PFSK-1 (cell line): Measurements from ENCODE around the gene C1orf159.

Source experiments
- FOXP2 ChIP-seq: optimal IDR thresholded peaks from 2 replicates; pipeline ENCODE3; 2011; ENCODE audit warnings: borderline replicate concordance, control low read depth, inconsistent platforms; ENCODE audit not compliant: insufficient read depth; ENCODE audit errors: extremely low read length, extremely low read depth
- POLR2AphosphoS5 ChIP-seq: IDR thresholded peaks from 2 replicates; pipeline ENCODE4 v1.6.1; 2012; ENCODE audit warnings: low read depth, mild to moderate bottlenecking, control low read depth, low read length, moderate library complexity
- REST ChIP-seq, 2 experiments: IDR thresholded peaks; 2 replicates each; pipeline versions ENCODE4 v1.6.1 to v1.8.0; 2011 to 2012; ENCODE audit warnings: low read depth in 2 of 2, low read length in 2 of 2, control low read depth in 1 of 2, inconsistent platforms in 1 of 2, mild to moderate bottlenecking in 1 of 2, moderate library complexity in 1 of 2; ENCODE audit not compliant: insufficient read depth in 1 of 2
- SIN3A ChIP-seq: IDR thresholded peaks from 2 replicates; pipeline ENCODE4 v1.6.1; 2012; ENCODE audit warnings: mild to moderate bottlenecking, low read length, moderate library complexity, borderline replicate concordance; ENCODE audit not compliant: insufficient read depth
- TAF1 ChIP-seq: IDR thresholded peaks from 2 replicates; pipeline ENCODE4 v1.6.1; 2012; ENCODE audit warnings: low read length, control low read depth, borderline replicate concordance; ENCODE audit not compliant: insufficient read depth

- TF ChIP-seq SIN3A (no peak), POLR2AphosphoS5 (no peak), REST (IDR thresholded peaks at IDR 0.05; ENCODE audit: insufficient read depth in 1 of 2, low read depth in 2 of 2, low read length in 2 of 2) (no peak), TAF1 (no peak), FOXP2 (peak; percentile 58)
These were observed 6.4 kb upstream of the C1orf159 start for GRCh38 chr1:1122078-1122811.
